ENCODE results near the gene EML1.

GRCh38 chr14:99883866-99884650 is 90.8 kb downstream of the EML1 start:
- TF ChIP-seq CTCF (IDR thresholded peaks at IDR 0.05) (no peak), EP300 (IDR thresholded peaks at IDR 0.05) (no peak), POLR2A (IDR thresholded peaks at IDR 0.05; ENCODE audit: low read depth) (no peak)

Data from esophagus muscularis mucosa (tissue), 4 donors.